MG63 (cell line): Measurements from ENCODE around the gene BARX1. TPM values are rescaled to one million over a fixed set of nuclear protein-coding genes. Genes with fewer than 3 reads are reported as not detected.
"Not testable (repeated sequence)": the region's sequence is repeated elsewhere in the genome, so short reads cannot be mapped to it uniquely, and the experiment has no call there.

Experiments
- DNase-seq: peaks from one replicate; pipeline ENCODE4 v3.0.0-alpha.2; 2020
- H3K27me3 ChIP-seq: fragments of 250-450 bp; sonication (Bioruptor Pico); 2 replicates; pipeline ENCODE4 v1.5.1; 2020; ENCODE audit warnings: mild to moderate bottlenecking, moderate library complexity
- H3K36me3 ChIP-seq: fragments of 250-450 bp; sonication (Bioruptor Pico); 2 replicates; pipeline ENCODE4 v1.5.1; 2020; ENCODE audit warnings: mild to moderate bottlenecking, moderate library complexity
- H3K4me3 ChIP-seq: fragments of 250-450 bp; sonication (Bioruptor Pico); 2 replicates; pipeline ENCODE4 v1.5.1; 2020; ENCODE audit warnings: mild to moderate bottlenecking, moderate library complexity
- H3K9me3 ChIP-seq: fragments of 250-450 bp; sonication (Bioruptor Pico); 2 replicates; pipeline ENCODE4 v1.5.1; 2020; ENCODE audit warnings: mild to moderate bottlenecking, moderate library complexity
- total RNA-seq: library from RNA; depleted of rRNA; stranded (reverse); fragments of >200 nt; shearing (Covaris generic); gene quantifications from 2 replicates; pipeline ENCODE4 v1.2.3, GENCODE V29; 2014; ENCODE audit warnings: low replicate concordance

The BARX1 gene
- total RNA-seq, 1 experiment from 2014 or later, result 176 TPM

DNA sequence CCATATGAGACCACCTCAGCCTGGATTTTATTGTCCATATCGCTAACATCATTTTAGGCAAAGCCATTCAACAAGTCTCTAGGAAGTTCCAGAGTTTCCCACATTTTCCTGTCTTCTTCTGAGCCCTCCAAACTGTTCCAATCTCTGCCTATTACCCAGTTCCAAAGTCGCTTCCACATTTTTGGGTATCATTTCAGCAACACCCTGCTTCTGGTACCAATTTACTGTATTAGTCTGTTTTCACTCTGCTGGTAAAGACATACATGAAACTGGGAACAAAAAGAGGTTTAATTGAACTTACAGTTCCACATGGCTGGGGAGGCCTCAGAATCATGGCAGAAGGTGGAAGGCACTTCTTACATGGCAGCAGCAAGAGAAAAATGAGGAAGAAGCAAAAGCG is 17.5 kb upstream of the BARX1 start:
- H3K4me3 ChIP-seq, DNase-seq, H3K36me3 ChIP-seq, H3K9me3 ChIP-seq, H3K27me3 ChIP-seq: not testable (repeated sequence)

DNA sequence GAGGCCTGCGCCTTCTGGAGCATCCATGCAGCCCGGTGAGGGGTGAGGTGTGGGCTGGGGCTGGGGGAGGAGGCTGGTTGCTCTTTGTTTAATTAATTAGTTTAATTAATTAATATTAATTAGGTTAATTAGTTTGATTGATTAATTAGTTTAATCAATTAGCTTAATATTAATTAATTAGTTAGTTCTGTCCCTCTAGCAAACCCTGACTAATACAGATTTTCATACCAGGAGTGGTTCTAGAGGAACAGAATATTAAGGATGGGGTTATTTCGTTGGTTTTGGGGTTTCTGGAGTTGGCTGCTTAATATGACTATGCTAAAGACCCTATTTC is 14.1 kb upstream of the BARX1 start:
- H3K9me3 ChIP-seq, result 0 out of 2 replicates have a peak, but pooled peaks cover 6% of the 10 kb centered on the region
- DNase-seq, result no peak
- H3K36me3 ChIP-seq, result no peaks in the 10 kb centered on the region
- H3K4me3 ChIP-seq, result no peak overlapping the region
- no peaks in the 10 kb centered on the region for H3K27me3 ChIP-seq

- no peaks in the 10 kb centered on the region for H3K36me3 ChIP-seq
- no peak for DNase-seq
- 0 out of 2 replicates have a peak, but pooled peaks cover 6% of the 10 kb centered on the region for H3K9me3 ChIP-seq
- no peaks in the 10 kb centered on the region for H3K27me3 ChIP-seq
- no peak overlapping the region for H3K4me3 ChIP-seq
These were observed 13.5 kb upstream of the BARX1 start for GRCh38 chr9:93968451-93969327.

GRCh38 chr9:93967020-93967803 is 12.1 kb upstream of the BARX1 start:
- Histone ChIP-seq H3K27me3 (no peaks in the 10 kb centered on the region), H3K4me3 (no peak overlapping the region), H3K9me3 (no peaks in the 10 kb centered on the region), H3K36me3 (no peaks in the 10 kb centered on the region)
- no peak for DNase-seq

DNA sequence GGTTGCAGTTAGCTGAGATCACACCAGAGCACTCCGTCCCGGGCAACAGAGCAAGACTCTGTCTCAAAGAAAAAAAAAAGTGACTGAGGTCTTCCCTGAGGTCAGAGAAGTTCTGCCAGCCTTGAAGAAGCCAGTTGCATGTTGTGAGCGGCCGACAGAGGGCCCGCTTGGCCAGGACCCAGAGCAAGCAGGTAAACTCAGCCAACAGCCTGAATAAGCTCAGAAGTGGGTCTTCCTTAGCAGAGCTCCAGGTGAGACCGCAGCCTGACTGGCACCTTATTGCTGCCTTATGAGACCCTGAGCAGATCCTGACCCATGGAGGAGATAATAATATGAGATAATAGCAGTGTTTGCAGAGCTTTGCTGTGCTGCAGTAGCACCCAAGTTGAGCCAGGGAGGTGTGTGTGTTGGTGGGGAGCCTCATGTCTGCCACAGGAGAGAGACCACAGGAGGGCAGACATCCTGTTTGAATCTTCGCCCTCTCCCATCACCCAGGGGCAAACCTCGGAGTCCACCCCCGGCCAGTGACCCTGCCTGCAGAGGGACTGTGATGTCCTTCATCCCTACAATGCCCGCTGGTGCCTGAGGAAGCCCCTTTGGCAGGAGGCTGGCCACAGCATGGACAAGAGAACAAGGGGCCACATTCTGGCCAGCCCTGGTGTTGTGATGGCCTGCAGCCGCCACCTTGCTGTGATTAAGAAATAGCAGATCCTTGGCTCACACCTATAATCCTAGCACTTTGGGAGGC is 10.8 kb upstream of the BARX1 start:
- H3K9me3 ChIP-seq, result no peaks in the 10 kb centered on the region
- no peaks in the 10 kb centered on the region for H3K36me3 ChIP-seq
- H3K27me3 ChIP-seq, result no peaks in the 10 kb centered on the region
- H3K4me3 ChIP-seq, result no peak overlapping the region
- no peak for DNase-seq

GRCh38 chr9:93964685-93965084 is 9.5 kb upstream of the BARX1 start:
- H3K36me3 ChIP-seq, result no peaks in the 10 kb centered on the region
- H3K9me3 ChIP-seq, result no peaks in the 10 kb centered on the region
- H3K4me3 ChIP-seq, result no peak overlapping the region
- H3K27me3 ChIP-seq, result no peaks in the 10 kb centered on the region
- no peak for DNase-seq

GRCh38 chr9:93963969-93964368 is 8.8 kb upstream of the BARX1 start:
- no peak for DNase-seq

GRCh38 chr9:93963489-93963888 is 8.3 kb upstream of the BARX1 start:
- DNase-seq, result not testable (repeated sequence)

More at GRCh38 chr9:93963969-93964368, 8.8 kb upstream of the BARX1 start:
- Histone ChIP-seq H3K27me3 (no peaks in the 10 kb centered on the region), H3K4me3 (no peak overlapping the region), H3K9me3 (no peaks in the 10 kb centered on the region), H3K36me3 (no peaks in the 10 kb centered on the region)

GRCh38 chr9:93962561-93963440 is 7.6 kb upstream of the BARX1 start:
- no peaks in the 10 kb centered on the region for H3K27me3 ChIP-seq

More at GRCh38 chr9:93963489-93963888, 8.3 kb upstream of the BARX1 start:
- H3K9me3 ChIP-seq, H3K4me3 ChIP-seq, H3K27me3 ChIP-seq, H3K36me3 ChIP-seq: not testable (repeated sequence)

DNA sequence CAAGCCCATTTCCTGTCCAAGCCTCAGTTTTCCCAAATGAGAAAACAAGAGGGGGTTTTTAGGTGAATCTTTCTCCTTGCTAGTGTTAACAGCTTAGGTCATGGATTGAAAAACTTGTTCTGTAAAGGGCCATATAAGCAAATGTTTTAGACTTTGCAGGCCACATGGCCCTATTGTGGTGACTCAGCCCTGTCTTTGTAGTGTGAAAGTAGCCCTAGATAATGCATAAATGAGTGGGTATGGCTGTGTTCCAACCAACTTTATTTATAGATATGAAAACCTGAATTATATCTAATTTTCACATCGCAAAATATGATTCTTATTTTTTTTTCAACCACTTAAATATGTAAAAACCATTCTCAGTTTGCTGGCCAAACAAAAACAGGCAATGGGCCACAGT is 6.9 kb upstream of the BARX1 start:
- no peak for DNase-seq
- Histone ChIP-seq H3K4me3 (no peak overlapping the region), H3K27me3 (no peaks in the 10 kb centered on the region), H3K9me3 (no peaks in the 10 kb centered on the region), H3K36me3 (no peaks in the 10 kb centered on the region)

More at GRCh38 chr9:93962561-93963440, 7.6 kb upstream of the BARX1 start:
- no peak overlapping the region for H3K4me3 ChIP-seq
- no peaks in the 10 kb centered on the region for H3K36me3 ChIP-seq
- H3K9me3 ChIP-seq, result no peaks in the 10 kb centered on the region
- peak; percentile 60 for DNase-seq

DNA sequence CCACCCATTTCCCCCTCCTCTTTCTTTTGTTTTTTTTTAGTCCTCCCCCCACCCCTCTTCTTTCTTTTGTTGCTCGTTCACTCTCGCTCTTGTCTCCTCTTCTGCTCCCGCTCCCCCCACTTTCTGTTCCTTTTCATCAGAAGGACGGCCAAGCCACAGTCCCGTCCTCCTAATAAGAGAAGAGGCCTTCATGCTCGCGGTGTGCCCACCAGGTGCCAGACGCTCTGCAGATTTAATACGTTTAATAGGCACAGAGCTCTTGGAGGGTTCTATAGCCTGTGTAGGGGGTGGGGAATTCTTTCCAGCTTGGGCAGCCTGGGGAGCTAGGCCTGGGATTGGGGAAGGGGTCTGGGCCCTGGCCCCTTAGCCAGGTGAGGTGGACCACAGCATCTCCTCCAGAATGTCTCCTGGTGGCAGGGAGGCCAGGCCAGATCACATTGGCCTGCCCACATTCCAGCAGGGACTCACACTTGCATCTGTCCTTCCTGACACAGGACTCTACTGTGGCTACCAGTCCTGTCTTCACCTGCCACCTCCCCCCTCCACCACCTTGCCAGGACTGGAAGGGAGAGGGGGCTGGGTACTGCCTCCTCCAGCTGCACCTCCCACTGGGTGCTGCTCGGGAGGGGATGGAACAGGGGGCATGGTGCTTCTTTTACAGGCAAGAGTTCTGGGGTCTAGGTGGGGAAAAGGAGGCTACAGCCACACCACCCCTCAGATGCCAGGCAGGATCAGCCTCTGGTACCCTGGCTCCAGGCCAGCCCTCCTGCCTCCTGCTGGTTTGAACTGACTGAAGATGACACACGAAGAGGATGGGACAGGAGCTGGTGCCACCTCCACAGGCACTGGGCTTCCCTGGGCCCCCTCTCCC is 6.1 kb upstream of the BARX1 start:
- Histone ChIP-seq H3K27me3 (no peaks in the 10 kb centered on the region), H3K4me3 (no peak overlapping the region), H3K9me3 (no peaks in the 10 kb centered on the region), H3K36me3 (no peaks in the 10 kb centered on the region)
- no peak for DNase-seq

- no peak for DNase-seq
- Histone ChIP-seq H3K27me3 (no peaks in the 10 kb centered on the region), H3K9me3 (no peaks in the 10 kb centered on the region), H3K36me3 (no peaks in the 10 kb centered on the region), H3K4me3 (no peak overlapping the region)
These were observed 5.2 kb upstream of the BARX1 start for GRCh38 chr9:93960221-93960970.

GRCh38 chr9:93959739-93960154 is 4.6 kb upstream of the BARX1 start:
- no peak overlapping the region for H3K4me3 ChIP-seq
- no peaks in the 10 kb centered on the region for H3K36me3 ChIP-seq
- no peak for DNase-seq
- no peaks in the 10 kb centered on the region for H3K27me3 ChIP-seq
- H3K9me3 ChIP-seq, result no peaks in the 10 kb centered on the region

DNA sequence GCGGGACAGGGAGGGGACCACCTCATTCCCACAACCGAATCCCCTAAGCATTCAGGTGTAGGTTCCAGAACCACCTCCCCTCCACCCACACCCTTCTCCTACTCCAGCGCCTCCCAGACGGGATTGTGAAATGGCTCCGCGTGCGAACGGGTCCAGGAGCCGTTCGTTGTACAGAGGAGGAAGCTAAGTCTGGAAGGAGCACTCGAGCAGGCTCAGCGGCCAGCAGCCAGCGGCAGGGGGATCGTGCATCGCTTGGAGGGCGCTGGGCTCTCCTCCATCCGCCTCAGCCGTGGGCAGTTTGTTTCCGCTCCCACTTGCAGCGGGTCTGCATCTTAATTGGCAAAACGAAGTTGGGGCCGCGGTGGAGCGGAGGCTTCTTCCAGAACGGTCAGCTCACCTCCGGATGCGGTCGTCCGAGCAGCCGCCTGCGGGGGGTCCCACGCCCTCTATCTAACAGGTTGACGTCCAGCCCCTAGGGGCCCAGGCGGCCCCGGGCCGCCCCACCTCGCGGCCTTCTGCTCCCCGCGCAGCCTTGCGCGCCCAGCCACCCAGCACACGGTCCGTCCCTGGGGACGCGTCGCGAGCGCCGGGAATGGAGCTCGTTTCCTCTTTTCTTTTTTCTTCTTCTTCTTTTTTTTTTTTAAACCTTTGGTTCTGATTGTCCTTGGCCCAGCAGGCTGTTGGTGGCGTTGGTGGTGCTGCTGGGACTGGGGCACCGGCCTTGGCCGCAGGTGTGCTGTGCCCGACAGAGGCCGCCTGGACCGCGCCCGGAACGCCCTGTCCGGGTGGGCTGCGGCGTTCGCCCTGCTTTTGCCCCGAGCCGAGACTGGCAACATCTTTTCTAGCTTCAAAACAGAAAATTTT is 3.9 kb upstream of the BARX1 start:
- Histone ChIP-seq H3K9me3 (no peaks in the 10 kb centered on the region), H3K27me3 (no peaks in the 10 kb centered on the region), H3K4me3 (no peak overlapping the region), H3K36me3 (no peaks in the 10 kb centered on the region; the same call in 1 of the 2 replicates)
- no peak for DNase-seq
